IMR-90 (cell line): ENCODE results near the gene CTBP1. TPM values are rescaled to one million over a fixed set of nuclear protein-coding genes. Genes with fewer than 3 reads are reported as not detected.
A peak's percentile ranks its signal among the peaks of the same experiment; 100 is the strongest.

ENCODE experiments used
- ATAC-seq: fragments of 200-7000 bp; cut with Tn5 transposase; 2 replicates; pipeline ENCODE4 v1.9.1; 2020; ENCODE audit warnings: low read depth, mild to moderate bottlenecking, moderate library complexity
- BruUV-seq: library from RNA; stranded (reverse); fragments of 400-500 nt; replicated peaks from 2 replicates; lab custom pipeline; 2021; lab: Mats Ljungman, UMichigan
- CTCF ChIA-PET: fragments of 300-600 bp; formaldehyde crosslinking; extraction: SDS; loops from one replicate; lab custom pipeline; 2021; ENCODE audit warnings: antibody characterized with exemption; lab: Yijun Ruan, JAX
- POLR2A ChIA-PET: fragments of 300-600 bp; sonication (Branson Sonifier 250); formaldehyde crosslinking; loops from one replicate; lab custom pipeline; 2022; ENCODE audit warnings: antibody characterized with exemption; ENCODE audit not compliant: unreplicated experiment; lab: Charles Lee
- DNase-seq: peaks from one replicate; pipeline ENCODE4 v3.0.0; 2013
- H2AFZ ChIP-seq: replicated peaks from 2 replicates; pipeline ENCODE3; 2013; ENCODE audit warnings: low read length, mild to moderate bottlenecking; ENCODE audit not compliant: poor library complexity
- H2AK5ac ChIP-seq: 2 replicates; pipeline ENCODE4 v1.6.1; 2013; ENCODE audit warnings: low read depth, low read length, inconsistent platforms
- H2AK9ac ChIP-seq: replicated peaks from 2 replicates; pipeline ENCODE3; 2013; ENCODE audit warnings: mild to moderate bottlenecking, low read depth, low read length, moderate library complexity; ENCODE audit not compliant: poor library complexity
- H2BK120ac ChIP-seq: 2 replicates; pipeline ENCODE4 v1.6.1; 2013; ENCODE audit warnings: low read depth, low read length, inconsistent platforms
- H2BK15ac ChIP-seq: 3 replicates; pipeline ENCODE4 v1.6.1; 2013; ENCODE audit warnings: low read depth, low read length, inconsistent platforms
- H2BK20ac ChIP-seq: 2 replicates; pipeline ENCODE4 v1.6.1; 2013; ENCODE audit warnings: low read depth, mild to moderate bottlenecking, inconsistent platforms, low read length, moderate library complexity
- H2BK5ac ChIP-seq: 2 replicates; pipeline ENCODE4 v1.6.1; 2013; ENCODE audit warnings: mild to moderate bottlenecking, low read depth, low read length, inconsistent platforms; ENCODE audit not compliant: poor library complexity, severe bottlenecking
- H3K14ac ChIP-seq: replicated peaks from 2 replicates; pipeline ENCODE4 v1.6.1; 2013; ENCODE audit warnings: low read depth, low read length, inconsistent platforms
- H3K18ac ChIP-seq: 2 replicates; pipeline ENCODE4 v1.6.1; 2013; ENCODE audit warnings: low read depth, low read length, control low read depth
- H3K23ac ChIP-seq: 2 replicates; pipeline ENCODE4 v1.6.1; 2013; ENCODE audit warnings: low read depth, low read length, inconsistent platforms
- H3K27ac ChIP-seq: 2 replicates; pipeline ENCODE4 v1.5.1; 2013; ENCODE audit warnings: mild to moderate bottlenecking, control low read depth, low read length; ENCODE audit not compliant: insufficient read depth
- H3K27me3 ChIP-seq: 2 replicates; pipeline ENCODE4 v1.6.1; 2013; ENCODE audit warnings: low read length; ENCODE audit not compliant: control insufficient read depth, insufficient read depth
- H3K36me3 ChIP-seq: 2 replicates; pipeline ENCODE4 v1.6.1; 2013; ENCODE audit warnings: low read length, mixed read lengths; ENCODE audit not compliant: control insufficient read depth, insufficient read depth
- H3K4ac ChIP-seq: 2 replicates; pipeline ENCODE4 v1.6.1; 2013; ENCODE audit warnings: low read depth, low read length, inconsistent platforms
- H3K4me1 ChIP-seq: 2 replicates; pipeline ENCODE4 v1.6.1; 2013; ENCODE audit warnings: low read length, mixed read lengths; ENCODE audit not compliant: control insufficient read depth, insufficient read depth
- H3K4me2 ChIP-seq: 2 replicates; pipeline ENCODE4 v1.6.1; 2013; ENCODE audit warnings: low read depth, mild to moderate bottlenecking, control low read depth, low read length, moderate library complexity
- H3K4me3 ChIP-seq: 2 replicates; pipeline ENCODE4 v1.5.1; 2013; ENCODE audit warnings: low read depth, mild to moderate bottlenecking, control low read depth, low read length, moderate library complexity; ENCODE audit not compliant: insufficient read depth
- H3K56ac ChIP-seq: 2 replicates; pipeline ENCODE4 v1.6.1; 2013; ENCODE audit warnings: low read length, inconsistent platforms; ENCODE audit not compliant: insufficient read depth; ENCODE audit errors: extremely low read depth
- H3K79me1 ChIP-seq, 2 experiments: 2 replicates each; pipeline ENCODE4 v1.6.1; 2013; ENCODE audit warnings: low read length in 2 of 2, inconsistent platforms in 1 of 2, low read depth in 1 of 2
- H3K9ac ChIP-seq: 2 replicates; pipeline ENCODE4 v1.6.1; 2013; ENCODE audit warnings: low read depth, low read length, control low read depth
- H3K9me1 ChIP-seq: 2 replicates; pipeline ENCODE4 v1.6.1; 2013; ENCODE audit warnings: low read length, inconsistent platforms; ENCODE audit not compliant: insufficient read depth
- H3K9me3 ChIP-seq: 2 replicates; pipeline ENCODE4 v1.6.1; 2013; ENCODE audit warnings: low read length; ENCODE audit not compliant: control insufficient read depth, insufficient read depth
- H4K20me1 ChIP-seq: 2 replicates; pipeline ENCODE4 v1.6.1; 2013; ENCODE audit warnings: low read length, inconsistent platforms; ENCODE audit not compliant: insufficient read depth
- H4K5ac ChIP-seq: 2 replicates; pipeline ENCODE4 v1.6.1; 2013; ENCODE audit warnings: mild to moderate bottlenecking, low read depth, low read length, control low read depth
- H4K8ac ChIP-seq, 2 experiments: 2 replicates each; pipeline ENCODE4 v1.6.1; 2013; ENCODE audit warnings: low read depth in 2 of 2, low read length in 2 of 2, control low read depth in 1 of 2, inconsistent platforms in 1 of 2
- H4K91ac ChIP-seq: 2 replicates; pipeline ENCODE4 v1.6.1; 2013; ENCODE audit warnings: low read depth, low read length, inconsistent platforms; ENCODE audit not compliant: insufficient read depth
- CEBPB ChIP-seq: IDR thresholded peaks from 2 replicates; pipeline ENCODE4 v1.6.1; 2012; ENCODE audit warnings: low read depth, low read length, improper control_type of control experiment
- CHD1 ChIP-seq: IDR thresholded peaks from 2 replicates; pipeline ENCODE4 v1.6.1; 2012; ENCODE audit warnings: low read depth, low read length, improper control_type of control experiment
- FOS ChIP-seq: fragments of 150-350 bp; IDR thresholded peaks from 2 replicates; pipeline ENCODE4 v1.6.1; 2016; ENCODE audit warnings: low read depth, low read length
- MAFK ChIP-seq: IDR thresholded peaks from 2 replicates; pipeline ENCODE4 v1.6.1; 2012; ENCODE audit warnings: low read depth, low read length, improper control_type of control experiment
- MAZ ChIP-seq: IDR thresholded peaks from 2 replicates; pipeline ENCODE4 v1.6.1; 2012; ENCODE audit warnings: low read depth, mild to moderate bottlenecking, low read length, improper control_type of control experiment, moderate library complexity, borderline replicate concordance
- MXI1 ChIP-seq: IDR thresholded peaks from 2 replicates; pipeline ENCODE4 v1.6.1; 2012; ENCODE audit warnings: low read depth, mild to moderate bottlenecking, low read length, moderate library complexity, borderline replicate concordance
- POLR2A ChIP-seq: IDR thresholded peaks from 2 replicates; pipeline ENCODE4 v1.6.1; 2012; ENCODE audit warnings: mild to moderate bottlenecking, low read depth, low read length
- RAD21 ChIP-seq: IDR thresholded peaks from 2 replicates; pipeline ENCODE4 v1.6.1; 2012; ENCODE audit warnings: low read length, improper control_type of control experiment
- RCOR1 ChIP-seq: IDR thresholded peaks from 2 replicates; pipeline ENCODE4 v1.6.1; 2012; ENCODE audit warnings: mild to moderate bottlenecking, low read length, improper control_type of control experiment; ENCODE audit not compliant: insufficient replicate concordance
- RFX5 ChIP-seq: IDR thresholded peaks from 2 replicates; pipeline ENCODE4 v1.8.0; 2012; ENCODE audit warnings: low read depth, mild to moderate bottlenecking, low read length, moderate library complexity
- SMC3 ChIP-seq: fragments of 150-350 bp; IDR thresholded peaks from 2 replicates; pipeline ENCODE4 v1.6.1; 2016; ENCODE audit warnings: low read depth, mild to moderate bottlenecking, antibody characterized with exemption, low read length, moderate library complexity
- WGBS, 2 experiments: methylation state at CpG; one replicate each; pipeline versions ENCODE4 v1.1.5 to v1.1.7; 2013; ENCODE audit warnings: missing lambda C conversion rate in 2 of 2; ENCODE audit not compliant: insufficient read length in 1 of 2; ENCODE audit errors: extremely low coverage in 2 of 2; 5-methylcytosine and 5-hydroxymethylcytosine counted together
- dilution Hi-C: fragments of 300-500 bp; cut with HindIII; formaldehyde crosslinking; loops from one replicate; pipeline ENCODE4 v1.14.3; 2018; ENCODE audit warnings: low sequenced_read_pairs; ENCODE audit not compliant: unreplicated experiment
- in situ Hi-C: fragments of 300-500 bp; cut with MboI; formaldehyde crosslinking; loops from 3 replicates; pipeline ENCODE4 v1.14.3; 2019; ENCODE audit warnings: low sequenced_read_pairs, inconsistent platforms, mixed read lengths
- intact Hi-C: fragments of 100-400 bp; cut with micrococcal nuclease; formaldehyde crosslinking; loops from 2 replicates; pipeline ENCODE4 v1.10.0; 2022
- polyA plus RNA-seq, 3 experiments: library from polyadenylated mRNA; depleted of rRNA; stranded (reverse); fragments of >200 nt; gene quantifications; 2 replicates each; pipeline ENCODE4 v1.2.3, GENCODE V29; 2012; ENCODE audit warnings: low replicate concordance in 1 of 3
- total RNA-seq: library from RNA; depleted of rRNA; stranded (reverse); fragments of >200 nt; gene quantifications from 2 replicates; pipeline ENCODE4 v1.2.3, GENCODE V29; 2012
- TF ChIP-seq, protein P1 (sequence below): fragments of 150-350 bp; IDR thresholded peaks from 2 replicates; pipeline ENCODE4 v1.6.1; 2017; ENCODE audit warnings: mild to moderate bottlenecking, antibody characterized with exemption, low read length, low read depth
- TF ChIP-seq, protein P2 (sequence below): conservative IDR thresholded peaks from 2 replicates; pipeline ENCODE4 v1.5.1; 2012; ENCODE audit warnings: mild to moderate bottlenecking, low read depth, low read length, improper control_type of control experiment
- TF ChIP-seq, protein P3 (sequence below): fragments of 150-350 bp; IDR thresholded peaks from 2 replicates; pipeline ENCODE4 v1.6.1; 2016; ENCODE audit warnings: low read depth, mild to moderate bottlenecking, low read length, moderate library complexity, borderline replicate concordance

The CTBP1 gene
- total and polyA plus RNA-seq, 2 of the 4 experiments (the other 2 are of a cell fraction): 147 to 212 TPM

DNA sequence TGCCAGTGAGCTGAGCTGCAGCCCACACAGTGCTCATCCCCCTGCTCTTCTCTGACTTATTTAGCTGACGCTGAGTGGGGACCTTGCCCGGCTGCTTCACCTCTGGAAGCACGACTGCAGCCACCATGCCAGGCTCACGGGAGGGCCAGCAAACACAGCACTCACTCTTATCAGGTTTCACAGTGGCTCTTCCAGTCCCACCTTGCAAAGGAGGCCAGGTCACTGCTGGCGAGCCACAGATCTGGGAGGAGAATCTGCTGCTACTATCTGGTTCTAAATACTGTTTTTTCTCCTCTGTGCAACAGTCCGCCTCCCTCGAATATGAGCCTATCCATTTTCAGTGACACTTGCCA, 69.9 kb downstream of the CTBP1 start:
- H2AK5ac ChIP-seq: peak overlapping the region; percentile 43; the same call in 1 of the 2 replicates
- no peak overlapping the region for H2BK20ac ChIP-seq
- H3K9me3 ChIP-seq: peaks cover 15% of the 10 kb centered on the region
- no peak overlapping the region for H4K8ac ChIP-seq
- H2AFZ ChIP-seq: peak overlapping the region; percentile 18
- TF ChIP-seq FOS (no peak), CEBPB (no peak), MAFK (no peak), RFX5 (no peak), MAZ (no peak), SMC3 (no peak), RAD21 (no peak), MXI1 (no peak), RCOR1 (no peak), POLR2A (no peak), CHD1 (no peak)
- TF ChIP-seq, protein P1, sequence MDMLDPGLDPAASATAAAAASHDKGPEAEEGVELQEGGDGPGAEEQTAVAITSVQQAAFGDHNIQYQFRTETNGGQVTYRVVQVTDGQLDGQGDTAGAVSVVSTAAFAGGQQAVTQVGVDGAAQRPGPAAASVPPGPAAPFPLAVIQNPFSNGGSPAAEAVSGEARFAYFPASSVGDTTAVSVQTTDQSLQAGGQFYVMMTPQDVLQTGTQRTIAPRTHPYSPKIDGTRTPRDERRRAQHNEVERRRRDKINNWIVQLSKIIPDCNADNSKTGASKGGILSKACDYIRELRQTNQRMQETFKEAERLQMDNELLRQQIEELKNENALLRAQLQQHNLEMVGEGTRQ: no peak
- TF ChIP-seq, protein P2, sequence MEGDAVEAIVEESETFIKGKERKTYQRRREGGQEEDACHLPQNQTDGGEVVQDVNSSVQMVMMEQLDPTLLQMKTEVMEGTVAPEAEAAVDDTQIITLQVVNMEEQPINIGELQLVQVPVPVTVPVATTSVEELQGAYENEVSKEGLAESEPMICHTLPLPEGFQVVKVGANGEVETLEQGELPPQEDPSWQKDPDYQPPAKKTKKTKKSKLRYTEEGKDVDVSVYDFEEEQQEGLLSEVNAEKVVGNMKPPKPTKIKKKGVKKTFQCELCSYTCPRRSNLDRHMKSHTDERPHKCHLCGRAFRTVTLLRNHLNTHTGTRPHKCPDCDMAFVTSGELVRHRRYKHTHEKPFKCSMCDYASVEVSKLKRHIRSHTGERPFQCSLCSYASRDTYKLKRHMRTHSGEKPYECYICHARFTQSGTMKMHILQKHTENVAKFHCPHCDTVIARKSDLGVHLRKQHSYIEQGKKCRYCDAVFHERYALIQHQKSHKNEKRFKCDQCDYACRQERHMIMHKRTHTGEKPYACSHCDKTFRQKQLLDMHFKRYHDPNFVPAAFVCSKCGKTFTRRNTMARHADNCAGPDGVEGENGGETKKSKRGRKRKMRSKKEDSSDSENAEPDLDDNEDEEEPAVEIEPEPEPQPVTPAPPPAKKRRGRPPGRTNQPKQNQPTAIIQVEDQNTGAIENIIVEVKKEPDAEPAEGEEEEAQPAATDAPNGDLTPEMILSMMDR: no peak
- TF ChIP-seq, protein P3, sequence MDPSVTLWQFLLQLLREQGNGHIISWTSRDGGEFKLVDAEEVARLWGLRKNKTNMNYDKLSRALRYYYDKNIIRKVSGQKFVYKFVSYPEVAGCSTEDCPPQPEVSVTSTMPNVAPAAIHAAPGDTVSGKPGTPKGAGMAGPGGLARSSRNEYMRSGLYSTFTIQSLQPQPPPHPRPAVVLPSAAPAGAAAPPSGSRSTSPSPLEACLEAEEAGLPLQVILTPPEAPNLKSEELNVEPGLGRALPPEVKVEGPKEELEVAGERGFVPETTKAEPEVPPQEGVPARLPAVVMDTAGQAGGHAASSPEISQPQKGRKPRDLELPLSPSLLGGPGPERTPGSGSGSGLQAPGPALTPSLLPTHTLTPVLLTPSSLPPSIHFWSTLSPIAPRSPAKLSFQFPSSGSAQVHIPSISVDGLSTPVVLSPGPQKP: no peak
- H3K27me3 ChIP-seq: no peaks in the 10 kb centered on the region
- H3K79me1 ChIP-seq: no peaks in the 10 kb centered on the region; a peak in 1 of 4 replicates
- CTCF ChIA-PET: interaction anchor here (0.9 to 1.5 kb wide), 2 partner anchors 9 to 13 kb away, joined by 3 to 9 read pairs; no protein-coding TSS in a partner anchor
- H4K5ac ChIP-seq: no peak overlapping the region
- H3K36me3 ChIP-seq: no peaks in the 10 kb centered on the region
- dilution Hi-C loops (no loop called here), in situ Hi-C loops (no loop called here), intact Hi-C loops (no loop called here)
- H3K18ac ChIP-seq: no peak overlapping the region
- H3K4me2 ChIP-seq: no peak overlapping the region
- no peak overlapping the region for H2BK15ac ChIP-seq
- H4K20me1 ChIP-seq: no peaks in the 10 kb centered on the region
- H3K4me1 ChIP-seq: peaks cover 17% of the 10 kb centered on the region
- DNase-seq (no peak), ATAC-seq (0 out of 2 replicates have a peak, but pooled peaks have one; percentile 13)
- POLR2A ChIA-PET: no interaction called here
- no peak overlapping the region for H4K91ac ChIP-seq
- 0 out of 2 replicates have a peak overlapping the region, but pooled peaks have one; percentile 6 for H3K4ac ChIP-seq
- no TSS peak for BruUV-seq
- no peaks in the 10 kb centered on the region for H3K9me1 ChIP-seq
- no peak overlapping the region for H3K14ac ChIP-seq
- no peak overlapping the region for H2BK120ac ChIP-seq
- H3K4me3 ChIP-seq: no peak overlapping the region
- WGBS, 2 experiments: 64% methylated on average over 3 of the region's 7 CpGs; no CpG with 5 or more reads in 1 of the 2 experiments
- H3K27ac ChIP-seq: no peak overlapping the region
- peak overlapping the region; percentile 59 for H2AK9ac ChIP-seq
- H3K9ac ChIP-seq: no peak overlapping the region
- no peak overlapping the region for H3K23ac ChIP-seq
- no peak overlapping the region for H2BK5ac ChIP-seq
- no peak overlapping the region for H3K56ac ChIP-seq
